ENCODE results near the gene DPM1.

DNA sequence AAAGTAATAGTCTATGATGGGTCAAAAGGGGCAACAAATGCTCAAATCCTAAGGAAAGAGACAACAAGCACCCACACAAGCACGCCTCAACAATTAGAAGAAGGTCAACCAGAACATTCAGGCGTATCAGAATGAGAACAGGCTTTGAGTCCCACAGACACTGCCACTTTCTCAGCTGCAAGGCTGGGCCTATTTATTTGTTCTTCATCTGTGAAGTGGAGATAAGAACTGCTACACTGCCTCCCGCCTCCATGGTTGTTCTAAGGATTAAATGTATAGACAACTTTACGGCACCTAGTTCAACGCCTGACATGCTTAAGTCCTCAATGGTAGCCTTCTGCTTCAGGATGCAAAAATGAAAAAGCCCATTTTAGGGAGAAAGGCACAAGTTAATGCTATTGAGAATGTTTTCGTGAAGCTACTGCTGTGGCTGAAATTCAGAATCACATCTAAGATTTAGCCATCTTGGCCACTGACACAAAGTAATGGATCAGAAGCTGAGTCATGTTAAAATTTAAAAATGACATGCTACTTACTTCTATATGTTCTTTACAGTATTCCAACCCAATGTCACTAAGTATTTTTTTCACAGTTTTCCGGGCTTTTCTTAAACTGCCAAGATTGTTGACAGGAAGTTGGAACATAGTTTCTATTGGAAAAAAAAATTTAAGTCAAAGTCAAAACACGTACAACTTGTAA lies 54.8 kb downstream of the DPM1 start:
- TF ChIP-seq POLR2AphosphoS5 (IDR thresholded peaks at IDR 0.05; ENCODE audit: insufficient read depth, low read depth, low read length) (no peak), POLR2A (IDR thresholded peaks at IDR 0.05; ENCODE audit: low read depth, low read length) (no peak), EZH2 (IDR thresholded peaks at IDR 0.05; ENCODE audit: borderline replicate concordance, low read depth, low read length, severe bottlenecking) (no peak), JUN (IDR thresholded peaks at IDR 0.05; ENCODE audit: borderline replicate concordance, insufficient read depth, insufficient read length, low read depth) (no peak), MYC (IDR thresholded peaks at IDR 0.05; ENCODE audit: low read depth, low read length) (no peak), FOS (IDR thresholded peaks at IDR 0.05; ENCODE audit: borderline replicate concordance, insufficient read depth, low read length) (no peak)
- TF ChIP-seq, protein P1, sequence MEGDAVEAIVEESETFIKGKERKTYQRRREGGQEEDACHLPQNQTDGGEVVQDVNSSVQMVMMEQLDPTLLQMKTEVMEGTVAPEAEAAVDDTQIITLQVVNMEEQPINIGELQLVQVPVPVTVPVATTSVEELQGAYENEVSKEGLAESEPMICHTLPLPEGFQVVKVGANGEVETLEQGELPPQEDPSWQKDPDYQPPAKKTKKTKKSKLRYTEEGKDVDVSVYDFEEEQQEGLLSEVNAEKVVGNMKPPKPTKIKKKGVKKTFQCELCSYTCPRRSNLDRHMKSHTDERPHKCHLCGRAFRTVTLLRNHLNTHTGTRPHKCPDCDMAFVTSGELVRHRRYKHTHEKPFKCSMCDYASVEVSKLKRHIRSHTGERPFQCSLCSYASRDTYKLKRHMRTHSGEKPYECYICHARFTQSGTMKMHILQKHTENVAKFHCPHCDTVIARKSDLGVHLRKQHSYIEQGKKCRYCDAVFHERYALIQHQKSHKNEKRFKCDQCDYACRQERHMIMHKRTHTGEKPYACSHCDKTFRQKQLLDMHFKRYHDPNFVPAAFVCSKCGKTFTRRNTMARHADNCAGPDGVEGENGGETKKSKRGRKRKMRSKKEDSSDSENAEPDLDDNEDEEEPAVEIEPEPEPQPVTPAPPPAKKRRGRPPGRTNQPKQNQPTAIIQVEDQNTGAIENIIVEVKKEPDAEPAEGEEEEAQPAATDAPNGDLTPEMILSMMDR (IDR thresholded peaks at IDR 0.05; ENCODE audit: extremely low read depth in 1 of 2, insufficient read depth in 1 of 2, low read depth in 1 of 2, low read length in 2 of 2): no peak
- TF ChIP-seq, protein P2, sequence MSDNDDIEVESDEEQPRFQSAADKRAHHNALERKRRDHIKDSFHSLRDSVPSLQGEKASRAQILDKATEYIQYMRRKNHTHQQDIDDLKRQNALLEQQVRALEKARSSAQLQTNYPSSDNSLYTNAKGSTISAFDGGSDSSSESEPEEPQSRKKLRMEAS (IDR thresholded peaks at IDR 0.05; ENCODE audit: insufficient read depth, insufficient read length): no peak
